NCI-H510A treated with DMSO at 0.1 percent for 48 hours (cell line): ENCODE results near the gene CAMK2B.

Experiments used
- DNase-seq: peaks from one replicate; lab custom pipeline; 2025; lab: John Stamatoyannopoulos, UW

Gene CAMK2B

GRCh38 chr7:44274623-44274975 lies 50.8 kb downstream of the CAMK2B start:
- no peak for DNase-seq

GRCh38 chr7:44273681-44274622 lies 51.4 kb downstream of the CAMK2B start:
- DNase-seq: no peak

GRCh38 chr7:44272981-44273380 lies 52.4 kb downstream of the CAMK2B start:
- no peak for DNase-seq

- DNase-seq: no peak
Observed at GRCh38 chr7:44272456-44272855, 52.9 kb downstream of the CAMK2B start.

- no peak for DNase-seq
Observed at GRCh38 chr7:44269943-44270493, 55.4 kb downstream of the CAMK2B start.

GRCh38 chr7:44269417-44269816 lies 56.0 kb downstream of the CAMK2B start:
- no peak for DNase-seq

GRCh38 chr7:44268671-44269070 lies 56.7 kb downstream of the CAMK2B start:
- no peak for DNase-seq

- DNase-seq: no peak
Observed at GRCh38 chr7:44267719-44268421, 57.5 kb downstream of the CAMK2B start.

- DNase-seq: no peak
Observed at GRCh38 chr7:44267178-44267577, 58.2 kb downstream of the CAMK2B start.

- DNase-seq: no peak
Observed at GRCh38 chr7:44266526-44266925, 58.9 kb downstream of the CAMK2B start.

- peak; percentile 33 for DNase-seq
Observed at GRCh38 chr7:44265728-44266127, 59.7 kb downstream of the CAMK2B start.

- DNase-seq: peak; percentile 92
Observed at GRCh38 chr7:44264221-44264931, 61.0 kb downstream of the CAMK2B start.

- no peak for DNase-seq
Observed at GRCh38 chr7:44263326-44264082, 61.9 kb downstream of the CAMK2B start.

GRCh38 chr7:44262031-44262430 lies 63.4 kb downstream of the CAMK2B start:
- DNase-seq: no peak

- DNase-seq: no peak
Observed at GRCh38 chr7:44261240-44261639, 64.2 kb downstream of the CAMK2B start.

- no peak for DNase-seq
Observed at GRCh38 chr7:44259547-44260457, 65.6 kb downstream of the CAMK2B start.

GRCh38 chr7:44258865-44259546 lies 66.4 kb downstream of the CAMK2B start:
- DNase-seq: no peak

GRCh38 chr7:44258423-44258760 lies 67.0 kb downstream of the CAMK2B start:
- DNase-seq: no peak

GRCh38 chr7:44257618-44258422 lies 67.6 kb downstream of the CAMK2B start:
- no peak for DNase-seq
